ENCODE results near the gene PACSIN3.
"Not testable (repeated sequence)": the region's sequence is repeated elsewhere in the genome, so short reads cannot be mapped to it uniquely, and the experiment has no call there.

Gene PACSIN3

GRCh38 chr11:47192111-47192510, 5.9 kb upstream of the PACSIN3 start:
- no peak for DNase-seq (ENCODE audit: low spot score)

GRCh38 chr11:47191137-47191536, 4.9 kb upstream of the PACSIN3 start:
- not testable (repeated sequence) for DNase-seq (ENCODE audit: low spot score)

DNA sequence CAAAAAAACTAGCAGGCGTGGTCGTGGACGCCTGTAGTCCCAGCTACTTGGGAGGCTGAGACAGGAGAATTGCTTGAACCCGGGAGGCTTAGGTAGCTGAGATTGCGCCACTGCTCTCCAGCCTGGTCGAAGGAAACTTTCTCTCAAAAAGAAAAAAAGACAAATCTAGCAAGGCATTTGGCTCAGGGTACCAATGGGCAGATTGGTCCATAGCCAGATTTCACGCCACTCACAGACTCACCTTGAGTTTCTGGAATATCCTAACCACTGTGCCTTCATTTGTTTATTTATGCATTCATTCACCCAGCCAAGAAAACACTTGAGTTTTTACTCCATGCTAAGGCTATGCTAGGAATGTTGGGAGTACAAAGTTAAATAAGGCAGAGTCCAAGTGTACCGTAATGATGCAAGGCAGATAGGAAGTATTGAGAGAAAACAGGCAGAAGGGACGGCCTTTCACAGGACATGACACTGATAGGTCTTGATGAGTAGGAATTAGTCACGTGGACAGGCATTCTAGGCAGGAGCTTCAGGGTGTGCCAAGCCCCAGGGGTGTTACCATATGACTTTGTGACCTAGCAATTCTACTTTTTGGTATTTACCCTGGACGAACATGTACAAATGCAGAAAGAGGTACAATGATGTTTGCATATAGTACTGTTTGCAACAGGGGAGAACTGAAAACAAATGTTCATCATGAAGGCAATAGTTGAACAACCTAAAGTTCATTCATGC, 3.0 kb upstream of the PACSIN3 start:
- DNase-seq (ENCODE audit: low spot score), result peak; percentile 37

- DNase-seq (ENCODE audit: low spot score), result no peak
Observed at GRCh38 chr11:47188259-47188658, 2.0 kb upstream of the PACSIN3 start.

DNA sequence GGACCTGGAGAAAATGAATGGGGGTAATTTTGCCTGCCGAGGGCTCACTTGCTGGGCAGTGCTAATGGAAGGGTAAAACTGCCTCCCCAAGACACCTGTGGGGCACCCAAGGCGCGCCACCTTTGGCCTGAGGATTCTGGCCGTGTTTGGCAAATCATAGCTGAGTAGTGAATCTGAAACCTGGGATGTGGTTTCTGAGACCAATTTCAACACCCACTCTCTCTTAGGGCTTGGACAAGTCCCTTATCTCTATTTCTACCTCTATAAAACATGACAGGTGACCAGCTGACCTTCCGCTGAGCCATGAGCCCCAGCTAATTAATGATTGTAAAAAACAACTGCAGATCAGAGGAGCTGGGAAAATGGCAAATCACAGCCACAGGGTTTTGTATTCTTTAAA, 1.5 kb upstream of the PACSIN3 start:
- DNase-seq (ENCODE audit: low spot score), result no peak

- DNase-seq (ENCODE audit: low spot score), result peak; percentile 91
Observed at GRCh38 chr11:47186700-47187695, 764 bp upstream of the PACSIN3 start.

DNA sequence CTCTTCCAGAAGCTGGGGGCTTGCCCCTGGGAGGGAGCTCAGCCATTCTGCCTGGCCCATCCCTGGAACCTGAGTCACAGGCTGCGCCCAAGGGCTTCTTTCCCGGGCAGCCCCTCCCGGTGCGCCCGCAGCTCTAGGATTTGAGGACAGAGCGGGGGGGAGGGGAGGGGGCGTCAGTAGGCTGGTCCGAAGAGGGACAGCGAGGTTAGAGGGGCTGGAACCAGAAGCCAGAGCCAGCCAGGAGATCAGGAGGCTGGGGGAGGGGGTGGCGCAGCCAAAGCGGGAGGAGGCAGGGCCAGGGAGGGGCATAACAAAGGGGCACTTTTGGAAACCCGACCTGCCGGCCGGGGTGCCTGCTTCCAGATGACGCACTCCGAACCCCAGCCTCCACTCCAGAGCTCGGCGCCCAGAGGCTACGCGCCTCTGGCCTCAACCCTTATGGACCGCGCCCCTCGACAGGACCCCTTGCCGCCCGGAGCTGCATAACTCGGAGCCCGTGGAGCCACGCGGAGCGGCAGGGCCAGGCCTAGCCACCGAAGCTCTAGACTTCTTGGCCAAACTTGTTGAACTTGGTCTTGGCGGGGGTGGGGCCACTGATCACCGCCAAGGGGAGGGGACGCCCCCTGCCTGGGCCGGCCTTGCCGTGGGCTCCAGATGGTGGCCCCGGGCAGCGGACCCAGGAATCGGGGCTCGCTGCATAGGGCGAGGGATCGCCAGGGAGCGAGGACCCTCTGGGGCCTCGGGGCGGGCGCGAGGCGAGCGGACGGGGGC, 744 bp downstream of the PACSIN3 start:
- peak; percentile 62 for DNase-seq (ENCODE audit: low spot score)

DNA sequence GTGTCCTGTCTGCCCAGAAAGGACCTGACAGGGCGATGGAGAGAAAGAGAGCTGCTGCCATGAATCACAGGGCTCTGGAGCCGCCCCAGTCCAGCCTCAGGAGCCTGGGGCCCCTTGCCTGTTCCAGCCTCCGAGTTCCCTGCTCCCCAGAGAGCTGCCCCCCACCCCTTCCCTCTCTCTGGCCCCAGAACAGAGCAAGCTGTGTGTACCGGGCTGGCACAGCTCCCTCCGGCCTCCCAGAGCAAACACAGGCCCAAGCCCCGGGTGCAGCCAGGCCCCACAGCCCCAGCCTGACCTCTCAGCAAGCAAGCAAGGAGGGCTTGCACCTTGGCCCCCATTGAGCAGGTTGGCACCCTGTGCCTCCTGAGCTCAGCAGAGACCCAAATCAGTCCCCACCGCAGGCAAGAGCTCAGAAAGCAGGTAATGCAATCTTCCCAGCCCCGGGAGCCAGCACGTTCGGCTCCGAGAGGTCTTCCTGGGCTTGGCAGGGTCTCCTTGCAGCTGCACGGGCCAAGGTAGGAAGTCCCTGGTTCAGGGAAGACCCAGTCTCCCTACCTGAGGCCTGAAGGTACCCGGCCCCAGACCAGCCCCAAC, 1.4 kb downstream of the PACSIN3 start:
- peak; percentile 45 for DNase-seq (ENCODE audit: low spot score)

DNA sequence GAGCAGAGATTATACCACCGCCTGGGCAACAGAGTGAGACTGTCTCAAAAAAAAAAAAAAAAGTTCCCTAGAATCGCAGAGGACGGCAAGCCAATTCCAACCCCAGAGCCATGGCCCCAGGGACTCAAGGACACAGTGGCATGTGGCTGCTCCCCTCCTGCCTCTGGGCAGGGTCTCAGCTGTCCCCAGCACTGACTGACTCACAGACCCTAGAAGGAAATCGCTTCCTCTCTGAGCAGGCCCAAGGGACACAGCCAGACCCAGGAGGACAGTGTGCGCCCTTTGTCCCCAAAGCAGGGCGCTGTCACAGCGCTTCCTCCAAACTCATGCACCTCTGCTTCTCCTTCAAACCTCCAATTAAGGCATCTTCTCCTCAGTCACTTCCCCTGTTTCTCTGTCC, 2.3 kb downstream of the PACSIN3 start:
- no peak for DNase-seq (ENCODE audit: low spot score)

DNA sequence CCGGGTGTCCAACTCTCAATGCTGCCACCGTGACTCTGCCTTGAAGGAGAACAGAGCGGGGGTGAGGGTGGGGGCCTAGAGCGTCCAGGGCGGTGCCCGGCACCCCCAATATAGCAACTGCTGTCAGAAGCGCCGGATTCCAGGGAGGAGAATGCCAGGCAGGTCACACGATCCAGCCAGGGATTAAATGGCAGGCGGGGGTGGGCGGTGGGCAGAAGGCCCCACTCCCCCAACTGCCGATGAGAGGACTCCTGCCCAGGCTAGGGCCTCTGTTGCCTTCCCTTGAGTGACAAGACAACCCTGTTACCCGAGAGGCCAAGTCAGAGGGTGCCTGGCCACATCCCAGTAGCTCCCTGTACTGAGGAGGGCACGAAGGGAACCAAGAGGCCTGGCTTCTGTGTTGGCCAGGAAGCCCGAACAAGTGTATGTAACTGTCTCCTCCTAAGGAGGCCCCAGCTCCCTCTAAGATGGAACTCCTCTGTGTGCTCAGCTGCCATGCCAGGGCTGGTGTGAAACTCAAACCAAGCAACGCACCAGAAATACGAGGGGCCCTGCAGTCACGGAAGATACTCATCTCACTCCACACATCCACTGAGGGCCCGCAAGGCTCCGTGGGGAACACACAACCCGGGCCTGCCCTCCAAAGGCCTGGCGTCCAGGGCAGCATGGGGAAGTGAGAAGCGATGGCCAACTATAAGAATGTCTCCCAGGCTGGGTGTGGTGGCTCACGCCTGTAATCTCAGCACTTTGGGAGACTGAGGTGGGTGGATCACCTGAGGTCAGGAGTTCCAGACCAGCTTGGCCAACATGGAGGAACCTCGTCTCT, 3.0 kb downstream of the PACSIN3 start:
- DNase-seq (ENCODE audit: low spot score), result no peak

- no peak for DNase-seq (ENCODE audit: low spot score)
Observed at GRCh38 chr11:47182380-47182779, 3.9 kb downstream of the PACSIN3 start.

- no peak for DNase-seq (ENCODE audit: low spot score)
Observed at GRCh38 chr11:47181271-47181670, 5.0 kb downstream of the PACSIN3 start.

DNA sequence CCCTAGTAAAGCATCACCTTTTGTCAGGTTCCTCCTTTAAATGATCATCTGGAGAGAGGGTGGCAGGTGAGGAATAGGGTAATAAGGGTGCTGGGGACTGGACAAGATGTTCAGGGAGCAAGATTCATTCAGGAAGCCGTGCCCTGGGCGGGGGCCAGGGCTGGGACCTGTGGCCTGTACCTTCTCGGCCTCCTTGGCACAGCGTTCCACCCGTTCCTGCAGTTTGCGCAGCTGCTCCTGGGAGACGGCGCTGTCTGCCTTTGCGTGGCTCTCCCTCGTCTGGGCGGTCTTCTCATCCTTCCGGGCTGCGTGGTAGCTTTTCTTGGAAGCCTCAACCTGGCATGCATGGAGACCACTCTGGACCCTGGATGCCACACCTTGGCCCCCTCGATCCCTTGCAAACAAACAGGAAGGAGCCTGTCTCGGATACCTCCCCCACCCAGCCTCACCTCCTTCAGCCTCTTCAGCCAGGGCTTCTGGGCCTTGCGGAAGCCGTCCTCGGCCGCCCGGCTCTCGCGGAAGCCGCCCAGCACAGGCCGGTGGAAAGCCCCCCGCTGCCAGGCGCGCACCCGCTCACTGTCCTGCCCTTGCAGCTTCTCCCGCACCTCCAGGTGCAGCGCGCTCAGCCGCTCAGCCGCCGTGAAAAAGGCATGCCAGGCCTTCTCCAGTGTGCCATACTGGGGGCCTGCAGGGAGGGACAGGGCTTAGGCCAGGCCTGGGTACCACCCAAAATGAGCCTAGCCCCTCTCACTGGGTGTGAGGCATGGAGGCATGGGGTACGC, 6.0 kb downstream of the PACSIN3 start:
- no peak for DNase-seq (ENCODE audit: low spot score)

GRCh38 chr11:47179655-47179991, 6.6 kb downstream of the PACSIN3 start:
- DNase-seq (ENCODE audit: low spot score), result peak; percentile 59

GRCh38 chr11:47178737-47179654, 7.2 kb downstream of the PACSIN3 start:
- DNase-seq (ENCODE audit: low spot score), result no peak

- no peak for DNase-seq (ENCODE audit: low spot score)
Observed at GRCh38 chr11:47178316-47178715, 7.9 kb downstream of the PACSIN3 start.

DNA sequence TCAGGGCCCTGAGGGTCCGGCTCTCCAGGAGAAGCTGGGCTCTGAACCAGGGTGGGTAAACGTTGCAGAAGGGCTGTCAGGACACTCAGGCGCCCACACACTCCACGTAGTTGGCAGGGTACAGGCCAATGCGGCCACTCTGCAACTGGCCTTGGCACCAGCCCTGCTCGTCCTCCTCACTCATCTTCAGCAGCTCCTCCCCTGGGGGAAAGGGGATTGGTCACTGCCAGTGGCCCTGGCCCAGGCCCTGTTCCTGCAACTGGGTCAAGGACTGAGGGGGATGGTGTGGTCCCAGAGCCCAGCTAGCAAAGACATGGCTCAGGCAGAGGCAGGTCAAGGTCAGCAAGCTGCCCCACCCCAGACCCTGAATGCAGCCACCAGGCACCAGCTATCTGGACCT, 8.4 kb downstream of the PACSIN3 start:
- no peak for DNase-seq (ENCODE audit: low spot score)

DNA sequence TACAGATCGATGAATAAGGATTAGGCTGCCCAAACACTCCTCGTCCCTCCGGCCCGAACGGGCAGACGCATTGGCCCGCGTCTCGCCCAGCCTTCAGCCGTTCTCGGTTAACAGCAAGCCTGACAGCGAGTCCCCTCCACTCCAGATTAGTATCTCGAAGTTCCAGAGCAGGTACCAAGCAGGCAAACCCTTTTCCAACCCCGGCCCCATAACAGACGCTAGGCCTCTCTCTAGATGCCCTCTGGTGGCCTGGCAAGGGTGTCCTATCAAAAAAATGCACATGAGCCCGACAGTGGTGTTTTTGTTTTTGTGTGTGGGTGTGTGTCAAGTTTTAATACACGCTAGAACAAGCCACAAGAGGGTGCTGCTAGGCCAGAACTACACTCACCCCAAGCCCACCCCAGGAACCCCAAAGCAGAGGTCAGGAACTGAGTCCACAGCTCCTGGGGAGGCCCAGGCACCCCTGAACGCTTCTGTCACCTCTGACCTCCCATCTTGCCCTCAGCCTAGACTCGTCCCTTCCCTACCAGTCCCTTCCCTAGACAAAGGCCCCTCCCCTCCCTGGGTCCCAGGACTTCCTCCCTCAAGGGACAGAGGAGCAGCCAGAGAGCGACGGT, 8.9 kb downstream of the PACSIN3 start:
- DNase-seq (ENCODE audit: low spot score), result peak; percentile 84
